Measurements from ENCODE around the gene ANGPTL4. TPM values are rescaled to one million over a fixed set of nuclear protein-coding genes. Genes with fewer than 3 reads are reported as not detected.

Gene ANGPTL4
- total and polyA plus RNA-seq, 2 of the 13 experiments (the other 11 are each of a cell fraction or from before 2014, with no cell fraction given): 0.80 to 21.7 TPM

DNA sequence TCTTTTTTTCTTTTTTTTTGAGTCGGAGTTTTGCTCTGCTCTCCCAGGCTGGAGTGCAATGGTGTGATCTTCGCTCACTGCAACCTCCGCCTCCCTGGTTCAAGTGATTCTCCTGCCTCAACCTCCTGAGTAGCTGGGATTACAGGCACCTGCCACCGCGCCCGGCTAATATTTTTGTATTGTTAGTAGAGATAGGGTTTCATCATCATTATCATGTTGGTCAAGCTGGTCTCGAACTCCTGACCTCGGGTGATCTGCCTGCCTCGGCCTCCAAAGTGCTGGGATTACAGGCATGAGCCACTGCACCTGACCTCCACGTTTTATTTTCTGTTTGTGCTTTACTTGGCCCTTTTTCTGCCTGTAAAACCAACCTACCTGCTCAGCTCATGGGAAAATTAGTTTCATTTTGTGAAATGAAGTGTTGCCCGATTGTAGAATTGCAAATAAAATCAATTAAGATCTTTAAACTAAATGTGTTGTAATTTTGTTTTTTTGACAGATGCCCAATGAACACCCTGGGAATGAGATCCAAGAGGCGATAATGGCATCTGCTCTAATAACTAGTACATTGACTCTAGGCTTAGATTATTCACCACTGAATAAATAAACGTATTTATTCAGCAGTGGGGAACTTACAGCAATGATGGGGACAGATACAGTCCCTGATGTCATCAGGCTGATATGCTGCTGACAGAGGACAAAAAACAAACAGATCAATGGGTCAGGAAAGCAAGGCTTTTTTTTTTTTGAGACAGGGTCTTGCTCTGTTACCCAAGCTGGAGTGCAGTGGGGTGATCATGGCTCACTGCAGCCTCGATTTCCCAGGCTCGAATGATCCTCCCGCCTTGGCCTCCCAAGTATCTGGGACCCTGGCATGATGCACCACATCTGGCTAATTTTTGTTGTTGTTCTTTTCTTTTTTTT lies 24.0 kb downstream of the ANGPTL4 start (continued):
- TF ChIP-seq, protein P1, sequence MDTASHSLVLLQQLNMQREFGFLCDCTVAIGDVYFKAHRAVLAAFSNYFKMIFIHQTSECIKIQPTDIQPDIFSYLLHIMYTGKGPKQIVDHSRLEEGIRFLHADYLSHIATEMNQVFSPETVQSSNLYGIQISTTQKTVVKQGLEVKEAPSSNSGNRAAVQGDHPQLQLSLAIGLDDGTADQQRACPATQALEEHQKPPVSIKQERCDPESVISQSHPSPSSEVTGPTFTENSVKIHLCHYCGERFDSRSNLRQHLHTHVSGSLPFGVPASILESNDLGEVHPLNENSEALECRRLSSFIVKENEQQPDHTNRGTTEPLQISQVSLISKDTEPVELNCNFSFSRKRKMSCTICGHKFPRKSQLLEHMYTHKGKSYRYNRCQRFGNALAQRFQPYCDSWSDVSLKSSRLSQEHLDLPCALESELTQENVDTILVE (CRISPR knock-in tag; IDR thresholded peaks at IDR 0.05): 0 out of 2 replicates have a peak, but pooled peaks have one; percentile 74
- TF ChIP-seq, protein P2, sequence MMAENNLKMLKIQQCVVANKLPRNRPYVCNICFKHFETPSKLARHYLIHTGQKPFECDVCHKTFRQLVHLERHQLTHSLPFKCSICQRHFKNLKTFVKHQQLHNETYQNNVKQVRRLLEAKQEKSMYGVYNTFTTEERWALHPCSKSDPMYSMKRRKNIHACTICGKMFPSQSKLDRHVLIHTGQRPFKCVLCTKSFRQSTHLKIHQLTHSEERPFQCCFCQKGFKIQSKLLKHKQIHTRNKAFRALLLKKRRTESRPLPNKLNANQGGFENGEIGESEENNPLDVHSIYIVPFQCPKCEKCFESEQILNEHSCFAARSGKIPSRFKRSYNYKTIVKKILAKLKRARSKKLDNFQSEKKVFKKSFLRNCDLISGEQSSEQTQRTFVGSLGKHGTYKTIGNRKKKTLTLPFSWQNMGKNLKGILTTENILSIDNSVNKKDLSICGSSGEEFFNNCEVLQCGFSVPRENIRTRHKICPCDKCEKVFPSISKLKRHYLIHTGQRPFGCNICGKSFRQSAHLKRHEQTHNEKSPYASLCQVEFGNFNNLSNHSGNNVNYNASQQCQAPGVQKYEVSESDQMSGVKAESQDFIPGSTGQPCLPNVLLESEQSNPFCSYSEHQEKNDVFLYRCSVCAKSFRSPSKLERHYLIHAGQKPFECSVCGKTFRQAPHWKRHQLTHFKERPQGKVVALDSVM (CRISPR knock-in tag; IDR thresholded peaks at IDR 0.05): peak; percentile 100
- TF ChIP-seq GABPB1 (CRISPR knock-in tag; IDR thresholded peaks at IDR 0.05) (peak; percentile 32; the same call in 1 of the 2 replicates), NFKBIZ (CRISPR knock-in tag; IDR thresholded peaks at IDR 0.05) (peak; percentile 74; the same call in 1 of the 2 replicates), ZNF17 (CRISPR knock-in tag; IDR thresholded peaks at IDR 0.05) (no peak), ZSCAN31 (CRISPR knock-in tag; IDR thresholded peaks at IDR 0.05; ENCODE audit: low read depth) (no peak), GABPA (IDR thresholded peaks at IDR 0.05; ENCODE audit: low read depth, low read length) (no peak), GABPA (CRISPR knock-in tag; IDR thresholded peaks at IDR 0.05; ENCODE audit: low read depth) (peak; percentile 60), SOX13 (IDR thresholded peaks at IDR 0.05) (no peak; the same call in 1 of the 2 replicates), SOX13 (CRISPR knock-in tag; conservative IDR thresholded peaks at IDR 0.05 in 1 of 2, IDR thresholded peaks at IDR 0.05 in 1 of 2) (peak in 1 of 2 experiments; percentile 90; a peak in 2 of 4 replicates), RAD21 (CRISPR knock-in tag; IDR thresholded peaks at IDR 0.05) (no peak)
- TF ChIP-seq, protein P3, sequence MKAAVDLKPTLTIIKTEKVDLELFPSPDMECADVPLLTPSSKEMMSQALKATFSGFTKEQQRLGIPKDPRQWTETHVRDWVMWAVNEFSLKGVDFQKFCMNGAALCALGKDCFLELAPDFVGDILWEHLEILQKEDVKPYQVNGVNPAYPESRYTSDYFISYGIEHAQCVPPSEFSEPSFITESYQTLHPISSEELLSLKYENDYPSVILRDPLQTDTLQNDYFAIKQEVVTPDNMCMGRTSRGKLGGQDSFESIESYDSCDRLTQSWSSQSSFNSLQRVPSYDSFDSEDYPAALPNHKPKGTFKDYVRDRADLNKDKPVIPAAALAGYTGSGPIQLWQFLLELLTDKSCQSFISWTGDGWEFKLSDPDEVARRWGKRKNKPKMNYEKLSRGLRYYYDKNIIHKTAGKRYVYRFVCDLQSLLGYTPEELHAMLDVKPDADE (CRISPR knock-in tag; IDR thresholded peaks at IDR 0.05): no peak
- TF ChIP-seq, protein P4, sequence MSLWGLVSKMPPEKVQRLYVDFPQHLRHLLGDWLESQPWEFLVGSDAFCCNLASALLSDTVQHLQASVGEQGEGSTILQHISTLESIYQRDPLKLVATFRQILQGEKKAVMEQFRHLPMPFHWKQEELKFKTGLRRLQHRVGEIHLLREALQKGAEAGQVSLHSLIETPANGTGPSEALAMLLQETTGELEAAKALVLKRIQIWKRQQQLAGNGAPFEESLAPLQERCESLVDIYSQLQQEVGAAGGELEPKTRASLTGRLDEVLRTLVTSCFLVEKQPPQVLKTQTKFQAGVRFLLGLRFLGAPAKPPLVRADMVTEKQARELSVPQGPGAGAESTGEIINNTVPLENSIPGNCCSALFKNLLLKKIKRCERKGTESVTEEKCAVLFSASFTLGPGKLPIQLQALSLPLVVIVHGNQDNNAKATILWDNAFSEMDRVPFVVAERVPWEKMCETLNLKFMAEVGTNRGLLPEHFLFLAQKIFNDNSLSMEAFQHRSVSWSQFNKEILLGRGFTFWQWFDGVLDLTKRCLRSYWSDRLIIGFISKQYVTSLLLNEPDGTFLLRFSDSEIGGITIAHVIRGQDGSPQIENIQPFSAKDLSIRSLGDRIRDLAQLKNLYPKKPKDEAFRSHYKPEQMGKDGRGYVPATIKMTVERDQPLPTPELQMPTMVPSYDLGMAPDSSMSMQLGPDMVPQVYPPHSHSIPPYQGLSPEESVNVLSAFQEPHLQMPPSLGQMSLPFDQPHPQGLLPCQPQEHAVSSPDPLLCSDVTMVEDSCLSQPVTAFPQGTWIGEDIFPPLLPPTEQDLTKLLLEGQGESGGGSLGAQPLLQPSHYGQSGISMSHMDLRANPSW (CRISPR knock-in tag; IDR thresholded peaks at IDR 0.05; ENCODE audit: borderline replicate concordance): no peak; the same call in 1 of the 2 replicates
- TF ChIP-seq, protein P5, sequence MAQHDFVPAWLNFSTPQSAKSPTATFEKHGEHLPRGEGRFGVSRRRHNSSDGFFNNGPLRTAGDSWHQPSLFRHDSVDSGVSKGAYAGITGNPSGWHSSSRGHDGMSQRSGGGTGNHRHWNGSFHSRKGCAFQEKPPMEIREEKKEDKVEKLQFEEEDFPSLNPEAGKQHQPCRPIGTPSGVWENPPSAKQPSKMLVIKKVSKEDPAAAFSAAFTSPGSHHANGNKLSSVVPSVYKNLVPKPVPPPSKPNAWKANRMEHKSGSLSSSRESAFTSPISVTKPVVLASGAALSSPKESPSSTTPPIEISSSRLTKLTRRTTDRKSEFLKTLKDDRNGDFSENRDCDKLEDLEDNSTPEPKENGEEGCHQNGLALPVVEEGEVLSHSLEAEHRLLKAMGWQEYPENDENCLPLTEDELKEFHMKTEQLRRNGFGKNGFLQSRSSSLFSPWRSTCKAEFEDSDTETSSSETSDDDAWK (CRISPR knock-in tag; IDR thresholded peaks at IDR 0.05): no peak
- TF ChIP-seq, protein P6, sequence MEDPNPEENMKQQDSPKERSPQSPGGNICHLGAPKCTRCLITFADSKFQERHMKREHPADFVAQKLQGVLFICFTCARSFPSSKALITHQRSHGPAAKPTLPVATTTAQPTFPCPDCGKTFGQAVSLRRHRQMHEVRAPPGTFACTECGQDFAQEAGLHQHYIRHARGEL (CRISPR knock-in tag; IDR thresholded peaks at IDR 0.05): no peak
- TF ChIP-seq, protein P7, sequence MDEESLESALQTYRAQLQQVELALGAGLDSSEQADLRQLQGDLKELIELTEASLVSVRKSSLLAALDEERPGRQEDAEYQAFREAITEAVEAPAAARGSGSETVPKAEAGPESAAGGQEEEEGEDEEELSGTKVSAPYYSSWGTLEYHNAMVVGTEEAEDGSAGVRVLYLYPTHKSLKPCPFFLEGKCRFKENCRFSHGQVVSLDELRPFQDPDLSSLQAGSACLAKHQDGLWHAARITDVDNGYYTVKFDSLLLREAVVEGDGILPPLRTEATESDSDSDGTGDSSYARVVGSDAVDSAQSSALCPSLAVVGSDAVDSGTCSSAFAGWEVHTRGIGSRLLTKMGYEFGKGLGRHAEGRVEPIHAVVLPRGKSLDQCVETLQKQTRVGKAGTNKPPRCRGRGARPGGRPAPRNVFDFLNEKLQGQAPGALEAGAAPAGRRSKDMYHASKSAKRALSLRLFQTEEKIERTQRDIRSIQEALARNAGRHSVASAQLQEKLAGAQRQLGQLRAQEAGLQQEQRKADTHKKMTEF (CRISPR knock-in tag; IDR thresholded peaks at IDR 0.05): peak; percentile 81
